Nephron progenitor cell (in vitro differentiated cells): ENCODE data around the gene PATZ1.

Experiments
- DNase-seq: peaks from one replicate; pipeline ENCODE4 v3.0.0; 2021
- H3K27ac Mint-ChIP-seq: 2 replicates; pipeline ENCODE4 v1.8.0; 2021; ENCODE audit warnings: mild to moderate bottlenecking, moderate library complexity, mixed read lengths
- H3K27me3 Mint-ChIP-seq: 2 replicates; pipeline ENCODE4 v1.8.0; 2021; ENCODE audit warnings: mild to moderate bottlenecking, low read depth, mixed read lengths; ENCODE audit not compliant: poor library complexity
- H3K36me3 Mint-ChIP-seq: 2 replicates; pipeline ENCODE4 v1.8.0; 2021; ENCODE audit warnings: low read depth, mixed read lengths
- H3K4me1 Mint-ChIP-seq: 2 replicates; pipeline ENCODE4 v1.8.0; 2021; ENCODE audit warnings: mixed read lengths
- H3K4me3 Mint-ChIP-seq: 2 replicates; pipeline ENCODE4 v1.8.0; 2021; ENCODE audit warnings: mild to moderate bottlenecking, moderate library complexity, mixed read lengths
- H3K9me3 Mint-ChIP-seq: 2 replicates; pipeline ENCODE4 v1.8.0; 2021; ENCODE audit warnings: mild to moderate bottlenecking, moderate library complexity, mixed read lengths
- CTCF ChIP-seq: fragments of 200-600 bp; sonication (generic); IDR thresholded peaks from 2 replicates; pipeline ENCODE4 v1.5.0; 2021; ENCODE audit warnings: antibody characterized with exemption

PATZ1 gene

GRCh38 chr22:31334329-31334728, 11.8 kb downstream of the PATZ1 start:
- H3K36me3 Mint-ChIP-seq: peaks cover 80% of the 10 kb centered on the region
- peak overlapping the region; percentile 66 for H3K27ac Mint-ChIP-seq
- no peaks in the 10 kb centered on the region for H3K9me3 Mint-ChIP-seq
- peaks cover 2% of the 10 kb centered on the region for H3K27me3 Mint-ChIP-seq
- H3K4me1 Mint-ChIP-seq: peaks cover 10% of the 10 kb centered on the region
- H3K4me3 Mint-ChIP-seq: no peak overlapping the region
- no peak for DNase-seq
- TF ChIP-seq CTCF: no peak

GRCh38 chr22:31333641-31334040, 12.5 kb downstream of the PATZ1 start:
- TF ChIP-seq CTCF: no peak
- Mint-ChIP-seq H3K36me3 (peaks cover 83% of the 10 kb centered on the region), H3K27me3 (peaks cover 2% of the 10 kb centered on the region), H3K4me3 (no peak overlapping the region), H3K27ac (peak overlapping the region; percentile 66), H3K9me3 (no peaks in the 10 kb centered on the region), H3K4me1 (peaks cover 6% of the 10 kb centered on the region)
- no peak for DNase-seq

- Mint-ChIP-seq H3K27me3 (peaks cover 5% of the 10 kb centered on the region), H3K9me3 (no peaks in the 10 kb centered on the region), H3K27ac (no peak overlapping the region), H3K36me3 (peaks cover 80% of the 10 kb centered on the region), H3K4me3 (no peak overlapping the region), H3K4me1 (no peaks in the 10 kb centered on the region)
- DNase-seq: no peak
- no peak for TF ChIP-seq CTCF
These were observed 13.3 kb downstream of the PATZ1 start for GRCh38 chr22:31332886-31333285.

- Mint-ChIP-seq H3K36me3 (peaks cover 85% of the 10 kb centered on the region), H3K27ac (no peak overlapping the region), H3K4me1 (no peaks in the 10 kb centered on the region), H3K4me3 (no peak overlapping the region), H3K9me3 (no peaks in the 10 kb centered on the region), H3K27me3 (peaks cover 5% of the 10 kb centered on the region)
- TF ChIP-seq CTCF: no peak
- DNase-seq: no peak
These were observed 14.1 kb downstream of the PATZ1 start for GRCh38 chr22:31332010-31332409.

GRCh38 chr22:31329453-31330215, 16.5 kb downstream of the PATZ1 start:
- TF ChIP-seq CTCF: no peak
- no peak overlapping the region for H3K27ac Mint-ChIP-seq
- no peak for DNase-seq
- no peak overlapping the region for H3K4me3 Mint-ChIP-seq
- no peaks in the 10 kb centered on the region for H3K9me3 Mint-ChIP-seq
- H3K4me1 Mint-ChIP-seq: no peaks in the 10 kb centered on the region
- H3K27me3 Mint-ChIP-seq: peaks cover 3% of the 10 kb centered on the region
- H3K36me3 Mint-ChIP-seq: peaks cover 88% of the 10 kb centered on the region

- Mint-ChIP-seq H3K27me3 (peaks cover 3% of the 10 kb centered on the region), H3K27ac (peak overlapping the region; percentile 68), H3K9me3 (no peaks in the 10 kb centered on the region), H3K36me3 (peaks cover 82% of the 10 kb centered on the region), H3K4me3 (no peak overlapping the region), H3K4me1 (no peaks in the 10 kb centered on the region)
- DNase-seq: no peak
- TF ChIP-seq CTCF: no peak
These were observed 17.1 kb downstream of the PATZ1 start for GRCh38 chr22:31329029-31329428.
